ENCODE data around the gene P3H2.
"Not testable (repeated sequence)": the region's sequence is repeated elsewhere in the genome, so short reads cannot be mapped to it uniquely, and the experiment has no call there.

Gene P3H2

DNA sequence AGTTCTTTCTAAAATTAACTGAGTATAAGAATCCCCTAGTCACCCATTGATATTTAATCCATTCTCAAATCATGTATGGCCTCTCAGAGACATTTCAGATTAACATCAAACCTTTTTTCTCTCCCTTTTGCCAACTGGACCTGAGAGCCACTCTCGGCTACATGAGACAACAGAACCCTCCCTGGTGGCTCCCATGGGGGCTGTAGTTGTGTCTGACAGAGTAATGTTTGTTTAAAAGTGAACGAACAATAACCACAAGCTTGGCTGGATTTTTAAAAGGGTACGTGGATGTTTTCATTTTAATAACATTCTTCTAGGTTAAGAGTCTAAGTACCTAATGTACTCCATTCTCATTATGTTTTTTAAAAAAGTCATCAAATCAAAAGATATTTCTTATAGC is 37.1 kb downstream of the P3H2 start:
- no peak for DNase-seq (ENCODE audit: low spot score)

DNA sequence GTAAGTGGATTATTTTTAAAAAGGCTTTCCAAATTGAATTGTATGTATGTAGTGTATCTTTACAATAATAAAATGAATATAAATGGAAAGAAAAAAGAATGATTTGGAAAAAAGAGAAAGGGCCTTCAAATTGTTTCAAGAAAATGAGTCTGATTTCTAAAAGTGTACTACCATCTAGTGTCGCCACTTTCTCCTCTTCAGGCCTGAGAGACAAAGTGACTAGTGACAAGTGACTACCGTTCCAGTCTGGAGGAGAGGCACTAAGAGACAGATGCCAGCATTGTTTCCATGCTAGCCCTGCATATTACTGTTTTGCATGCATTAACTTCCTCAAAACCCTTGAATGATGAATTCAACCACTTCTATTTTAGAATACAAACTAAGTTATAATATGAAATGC is 39.3 kb downstream of the P3H2 start:
- no peak for DNase-seq (ENCODE audit: low spot score)

DNA sequence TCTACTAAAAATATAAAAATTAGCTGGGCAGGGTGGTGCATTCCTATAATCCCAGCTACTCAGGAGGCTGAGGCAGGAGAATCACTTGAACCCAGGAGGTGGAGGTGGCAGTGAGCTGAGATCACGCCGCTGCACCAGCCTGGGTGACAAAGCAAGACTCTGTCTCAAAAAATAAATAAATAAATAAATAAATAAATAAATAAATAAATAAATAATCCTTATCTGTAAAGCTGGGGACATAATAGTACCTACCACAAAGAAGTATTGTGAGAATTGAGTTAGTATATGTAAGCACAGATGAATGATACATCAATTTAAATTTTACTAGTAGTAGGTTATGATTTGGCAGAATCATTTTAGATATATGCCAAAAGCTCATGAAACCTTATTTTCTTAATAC is 41.5 kb downstream of the P3H2 start:
- DNase-seq (ENCODE audit: low spot score): not testable (repeated sequence)

DNA sequence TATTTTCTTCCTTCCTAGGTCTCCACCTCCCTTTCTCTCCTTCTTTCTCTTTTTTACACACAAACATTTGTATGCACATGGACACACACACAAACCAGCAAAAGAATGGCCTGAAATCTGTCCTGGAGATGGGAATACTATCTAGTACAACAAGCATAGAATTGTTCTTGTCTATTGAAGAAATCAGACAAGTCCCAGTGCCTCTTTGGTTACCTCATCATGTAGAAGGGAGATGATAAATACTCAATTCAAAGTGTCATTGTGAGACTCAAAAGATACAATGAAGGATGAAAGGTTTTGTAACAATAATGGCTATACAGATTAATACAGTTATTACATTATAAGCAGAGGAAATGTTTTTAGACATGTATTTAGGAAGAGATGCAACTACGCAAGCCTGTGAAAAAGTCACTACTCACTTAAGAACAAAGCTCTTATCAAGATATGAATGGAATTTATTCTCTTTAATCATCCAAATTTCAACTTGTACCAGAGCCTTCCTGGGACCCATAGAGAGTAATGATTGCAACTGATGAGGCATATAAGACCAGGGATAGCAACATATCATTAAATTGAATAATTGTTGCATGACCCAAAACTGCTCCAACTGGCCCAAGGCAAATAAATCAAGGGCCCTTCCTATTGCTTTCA is 43.2 kb downstream of the P3H2 start:
- DNase-seq (ENCODE audit: low spot score): no peak

DNA sequence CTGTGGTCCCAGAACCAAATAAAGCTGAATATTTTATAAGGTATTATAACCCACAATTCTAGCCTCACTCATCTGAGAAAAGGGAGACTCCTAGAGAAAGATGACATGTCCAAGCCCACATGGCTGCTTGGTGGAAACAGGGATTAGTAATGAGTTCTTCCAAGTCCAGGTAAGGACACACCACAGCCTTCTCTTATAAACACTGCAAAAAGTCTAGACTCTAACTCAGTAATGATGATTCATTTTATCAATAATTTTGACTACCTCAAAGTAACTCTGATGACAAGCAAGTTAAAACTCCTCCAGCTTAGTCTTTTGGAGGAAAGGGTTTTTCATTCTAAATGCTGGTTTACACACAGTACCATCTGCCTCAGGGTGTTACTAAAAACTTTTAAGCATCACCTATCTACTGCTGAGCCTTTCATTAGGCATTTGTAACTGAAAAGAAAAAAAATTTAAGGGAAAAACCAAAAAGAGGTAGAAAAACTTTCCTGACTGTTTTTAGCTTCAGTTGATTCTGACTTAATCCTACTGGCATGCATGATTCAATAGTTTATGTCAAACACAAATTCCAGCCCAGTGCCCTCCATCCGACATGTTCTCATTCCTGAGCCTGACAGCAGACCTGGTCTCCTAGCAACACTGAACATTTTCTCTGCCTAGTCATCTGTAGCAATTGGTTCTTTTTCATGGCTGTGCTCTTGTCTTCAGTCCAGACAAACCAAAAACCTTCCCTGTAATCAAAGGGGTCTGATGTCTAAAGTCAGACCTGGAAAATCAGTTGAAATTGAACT is 43.9 kb downstream of the P3H2 start:
- no peak for DNase-seq (ENCODE audit: low spot score)

DNA sequence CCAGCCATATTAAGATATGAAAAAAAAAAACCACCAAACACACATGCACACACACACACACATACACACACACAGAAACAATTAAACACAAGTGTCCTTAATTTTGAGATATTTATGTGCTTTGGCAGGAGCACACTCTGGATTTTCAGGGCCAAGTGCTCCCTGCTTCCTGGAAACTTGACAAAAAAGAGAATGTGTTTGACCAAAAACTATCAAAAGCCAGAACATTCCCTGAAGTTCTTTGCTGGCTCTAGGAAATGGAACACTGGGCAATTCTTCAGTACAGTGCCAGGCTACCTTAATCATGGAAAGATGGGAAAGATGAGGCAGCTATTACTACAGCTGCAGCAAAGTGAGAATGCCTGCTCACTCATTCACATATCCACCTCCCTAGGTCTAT is 44.6 kb downstream of the P3H2 start:
- no peak for DNase-seq (ENCODE audit: low spot score)

DNA sequence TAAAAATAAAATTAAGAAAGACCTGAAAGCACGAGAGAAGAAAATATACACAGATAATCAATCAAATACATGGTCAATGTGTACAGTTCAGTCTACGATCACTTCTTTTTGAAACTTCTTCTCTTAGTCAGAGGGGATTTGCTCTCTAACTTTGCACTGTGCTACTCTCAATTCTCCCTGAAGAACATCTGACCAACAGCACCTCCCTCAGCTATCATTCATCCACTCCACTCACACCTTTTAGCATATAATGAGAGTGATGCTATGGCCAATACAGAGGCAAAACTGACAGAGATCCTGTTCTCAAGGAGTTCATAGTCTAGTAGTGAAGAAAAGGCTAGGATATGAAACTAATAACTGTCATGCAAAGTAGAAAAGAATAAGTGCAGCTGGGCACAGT is 45.9 kb downstream of the P3H2 start:
- DNase-seq (ENCODE audit: low spot score): no peak

DNA sequence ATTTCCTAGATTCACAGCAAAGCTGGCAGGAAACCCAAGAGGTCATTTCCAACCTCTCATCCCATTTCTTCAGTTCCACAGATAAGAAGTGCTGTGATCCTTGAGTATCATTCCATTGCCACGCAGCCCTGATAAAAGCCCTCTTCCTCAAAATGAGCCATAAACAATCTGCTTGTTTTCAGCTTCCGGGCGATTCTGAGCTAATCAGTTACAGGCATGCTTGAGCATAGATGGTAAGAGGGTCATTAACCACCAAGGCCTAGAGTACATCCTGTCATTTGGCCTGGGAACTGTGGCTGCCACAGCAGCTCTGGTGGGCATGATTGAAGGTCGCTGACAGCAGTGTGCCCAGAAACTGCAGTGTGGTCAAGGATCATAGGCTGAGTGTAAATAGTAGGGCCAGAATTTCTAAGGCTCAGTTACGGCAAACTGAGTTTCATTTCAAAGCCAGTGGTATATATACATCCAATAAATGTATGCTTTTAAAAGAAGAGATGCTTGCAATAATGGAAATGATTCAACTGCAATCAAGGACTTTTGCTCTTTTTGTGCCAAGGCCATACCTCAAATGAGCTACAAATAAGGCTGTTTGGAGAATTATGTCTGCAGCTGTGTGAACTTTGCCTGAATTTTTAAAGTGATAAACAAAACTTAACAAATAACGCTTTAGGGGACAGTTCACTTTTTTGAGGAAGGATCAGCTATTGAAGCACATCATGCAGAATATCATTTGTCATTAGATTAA is 47.3 kb downstream of the P3H2 start:
- no peak for DNase-seq (ENCODE audit: low spot score)

DNA sequence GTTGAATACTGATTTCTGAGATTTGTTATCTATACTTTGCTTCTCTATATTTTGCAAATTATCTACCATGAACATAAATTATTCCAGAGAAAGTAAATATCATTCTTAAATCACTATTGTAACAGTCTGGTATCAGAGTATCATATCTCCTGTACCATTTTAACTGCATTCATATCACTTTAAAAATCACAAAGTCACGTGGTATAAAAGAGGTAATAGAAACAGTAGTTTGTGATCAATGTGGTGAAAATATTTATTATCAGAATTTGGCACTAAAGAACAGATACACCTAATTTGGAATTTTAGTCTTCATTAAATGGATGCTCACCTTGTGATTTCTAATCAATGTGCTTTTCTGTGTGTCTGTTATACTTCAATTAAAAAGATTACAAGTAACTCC is 47.8 kb downstream of the P3H2 start:
- no peak for DNase-seq (ENCODE audit: low spot score)

DNA sequence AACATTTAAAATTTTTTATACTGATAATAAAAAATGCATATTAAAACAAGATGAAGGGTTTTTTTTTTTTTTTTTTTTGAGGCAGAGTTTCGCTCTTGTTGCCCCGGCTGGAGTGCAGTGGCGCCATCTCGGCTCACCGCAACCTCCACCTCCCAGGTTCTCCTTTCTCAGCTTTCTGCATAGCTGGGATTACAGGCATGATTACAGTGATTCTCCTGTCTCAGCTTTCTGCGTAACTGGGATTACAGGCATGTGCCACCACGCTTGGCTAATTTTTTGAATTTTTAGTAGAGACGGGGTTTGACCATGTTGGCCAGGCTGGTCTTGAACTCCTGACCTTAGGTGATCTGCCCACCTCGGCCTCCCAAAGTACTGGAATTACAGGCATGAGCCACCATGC is 48.8 kb downstream of the P3H2 start:
- DNase-seq (ENCODE audit: low spot score): not testable (repeated sequence)

DNA sequence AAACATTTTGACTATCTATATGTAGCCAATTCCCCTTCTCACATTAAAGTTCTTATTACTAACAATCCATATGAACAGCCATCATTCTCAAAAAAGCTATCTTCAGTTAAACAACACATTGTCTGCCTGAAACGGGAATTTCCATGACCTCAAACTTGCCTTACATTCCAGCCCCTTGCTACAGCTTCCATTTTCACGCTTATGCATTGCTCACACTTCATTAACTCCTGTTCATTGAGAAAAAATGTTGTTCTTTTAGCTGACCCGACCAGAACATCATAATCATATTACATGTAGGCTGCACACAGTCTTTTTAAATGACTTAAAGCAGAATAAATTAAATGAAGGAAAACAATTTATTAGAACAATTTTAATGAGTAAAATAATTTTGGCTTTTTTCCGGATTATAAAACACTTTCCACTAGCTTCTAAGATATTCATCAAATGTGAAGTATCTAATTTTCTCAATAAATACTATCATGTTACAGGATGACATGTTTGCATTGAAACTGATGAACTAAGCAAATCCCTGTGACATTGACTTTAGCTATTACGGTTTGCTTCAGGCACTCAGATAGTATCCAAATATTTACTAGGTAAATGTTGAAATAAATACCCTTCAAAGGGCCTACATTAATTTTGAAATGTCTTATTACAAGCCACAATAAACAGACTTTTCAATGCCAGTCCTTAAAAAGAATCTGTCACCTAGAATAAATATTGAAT is 49.9 kb downstream of the P3H2 start:
- no peak for DNase-seq (ENCODE audit: low spot score)

DNA sequence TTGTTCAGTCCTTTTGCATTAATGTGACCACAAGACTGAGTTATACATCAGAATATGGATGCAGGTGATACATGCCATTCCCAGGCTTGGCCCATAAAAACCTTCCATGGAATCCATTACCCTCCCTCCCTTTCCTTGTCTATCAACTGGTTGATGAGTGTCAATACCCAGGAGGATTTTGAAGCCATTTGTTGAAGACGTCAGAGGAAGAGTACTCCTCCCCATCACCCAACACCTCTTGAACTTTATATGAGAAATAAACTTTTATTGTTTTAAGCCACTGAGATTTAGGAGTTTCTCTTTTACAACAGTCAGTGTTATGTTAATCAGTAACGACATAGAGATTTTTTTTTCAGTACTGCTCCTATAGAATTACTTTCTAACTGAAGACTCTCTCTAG is 55.5 kb downstream of the P3H2 start:
- DNase-seq (ENCODE audit: low spot score): no peak

DNA sequence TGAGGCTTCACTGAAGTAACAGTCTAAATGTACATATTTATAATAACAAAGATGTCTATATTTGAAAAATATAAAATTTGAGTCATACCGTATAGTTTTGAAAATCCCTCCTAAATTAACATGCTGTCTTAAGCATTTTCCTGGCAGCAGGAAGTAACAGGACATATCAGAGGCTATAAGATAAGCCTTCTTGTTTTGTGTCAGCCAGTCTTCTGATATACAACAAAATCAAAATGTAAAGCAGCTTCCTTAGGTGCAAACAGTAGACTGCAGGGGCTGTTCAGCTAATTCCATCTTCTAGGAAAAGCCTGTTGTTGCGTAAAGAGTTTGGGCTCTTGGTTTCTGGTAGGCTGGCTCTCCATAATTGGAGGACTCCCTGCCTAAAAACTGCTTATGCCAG is 56.0 kb downstream of the P3H2 start:
- no peak for DNase-seq (ENCODE audit: low spot score)

DNA sequence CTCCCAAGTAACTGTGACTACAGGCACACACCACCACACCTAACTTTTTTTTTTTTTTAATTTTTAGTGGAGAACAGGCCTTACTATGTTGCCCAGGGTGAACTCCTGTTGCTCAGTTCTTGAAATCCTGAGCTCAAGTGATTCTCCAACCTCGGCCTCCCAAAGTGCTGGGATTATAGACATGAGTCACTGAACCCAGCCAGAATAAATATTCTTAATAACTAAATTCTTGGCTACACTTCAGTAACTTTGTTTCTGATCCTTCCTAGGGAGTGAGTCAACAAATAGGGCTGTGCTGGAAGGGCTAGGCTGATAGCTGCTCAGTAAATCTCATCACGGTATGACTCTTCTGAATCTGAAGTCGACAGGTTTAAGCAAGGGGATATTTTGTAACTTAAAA is 56.6 kb downstream of the P3H2 start:
- no peak for DNase-seq (ENCODE audit: low spot score)

DNA sequence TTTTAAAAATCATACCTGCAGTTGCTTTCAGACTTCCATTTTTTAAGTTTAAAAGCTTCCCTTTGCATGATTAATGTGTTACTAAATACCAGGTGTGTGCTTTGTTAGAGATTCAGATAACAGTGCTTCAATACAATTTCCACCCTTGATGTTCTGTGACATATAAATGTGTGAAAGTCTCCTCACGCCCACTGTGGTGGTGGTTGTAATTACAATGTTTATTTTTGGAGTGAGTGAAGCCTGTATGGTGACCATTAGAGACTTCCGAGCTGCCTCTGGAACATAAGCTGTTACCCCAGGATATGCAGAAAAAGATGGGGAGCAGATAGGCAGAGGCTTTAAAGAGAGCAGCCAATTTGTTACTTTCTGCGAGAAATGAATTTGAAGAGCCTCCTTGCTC is 57.2 kb downstream of the P3H2 start:
- DNase-seq (ENCODE audit: low spot score): no peak

DNA sequence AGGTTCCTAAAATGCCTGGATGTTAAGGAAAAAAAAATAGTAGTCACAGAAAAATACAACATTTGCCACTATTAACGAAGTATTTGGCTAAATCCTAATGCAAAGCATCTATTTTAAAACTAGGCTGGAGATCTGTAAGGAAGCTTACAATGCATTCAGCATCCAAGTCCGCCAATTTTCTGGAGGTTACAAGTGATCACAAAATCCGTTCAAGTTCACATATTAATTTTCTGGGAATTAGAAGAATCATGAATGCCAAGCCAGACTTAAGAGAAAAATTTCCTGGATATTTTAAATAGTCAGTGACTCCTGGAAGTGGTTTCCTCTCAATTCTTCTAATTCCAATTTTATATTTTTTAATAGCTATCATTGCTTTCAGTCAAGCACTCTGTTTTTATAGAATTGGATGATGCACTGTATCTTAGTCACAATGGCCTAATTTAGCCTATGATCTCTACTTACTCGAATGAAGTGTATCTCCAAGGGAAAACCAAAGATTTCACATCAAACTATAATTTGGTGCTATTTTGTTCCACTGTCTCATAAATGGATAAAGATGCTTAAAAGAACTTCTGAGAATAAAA is 60.4 kb downstream of the P3H2 start:
- no peak for DNase-seq (ENCODE audit: low spot score)

DNA sequence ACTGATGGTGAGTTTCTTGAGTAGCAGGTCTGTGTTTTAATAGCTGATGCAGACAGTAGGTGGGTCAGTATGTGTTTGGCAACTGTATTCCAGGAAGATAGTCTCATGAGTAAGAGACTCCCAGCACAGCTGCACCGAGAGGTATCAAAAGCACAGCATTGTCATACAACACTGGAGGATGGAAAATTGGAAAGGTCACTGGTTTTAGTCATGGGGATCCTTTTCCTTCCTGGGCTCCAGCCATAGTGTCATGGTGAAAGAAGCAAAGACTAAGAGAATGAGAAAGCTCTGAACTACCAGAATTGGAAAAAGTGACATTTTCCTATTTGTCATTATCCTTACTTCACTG is 61.5 kb downstream of the P3H2 start:
- no peak for DNase-seq (ENCODE audit: low spot score)

DNA sequence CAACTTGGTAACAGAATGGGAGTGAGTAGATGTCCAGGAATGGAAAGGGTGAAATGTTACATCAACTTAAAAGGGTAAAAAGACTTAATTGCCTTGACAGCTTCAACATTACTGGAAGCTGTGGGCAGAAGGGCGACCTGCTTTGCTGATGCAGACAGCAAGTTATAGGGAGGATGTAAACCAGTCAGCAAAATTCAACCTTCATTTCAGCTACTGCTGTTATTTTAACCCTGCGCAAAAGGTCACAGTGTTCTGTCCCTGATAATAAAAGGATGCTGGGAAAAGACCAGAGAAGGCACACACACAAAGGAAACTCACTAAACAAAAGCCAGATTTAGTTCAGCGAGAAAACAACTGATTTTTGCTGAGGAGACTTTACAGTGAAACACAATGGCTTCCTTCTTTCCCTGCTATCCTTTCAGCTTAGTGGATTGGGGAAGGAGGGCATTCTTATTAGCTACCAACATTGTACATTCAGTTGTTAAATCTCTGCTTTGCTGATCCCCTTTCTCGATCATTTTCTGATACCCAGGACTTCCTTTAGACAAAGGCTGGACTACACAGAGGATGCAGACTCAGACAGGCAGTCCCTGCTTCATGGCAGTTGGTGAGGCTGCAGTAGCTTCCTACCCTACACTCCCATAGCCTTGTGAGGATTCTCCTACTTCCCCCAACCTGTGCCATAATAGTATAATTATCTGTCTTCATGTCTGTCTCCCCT is 62.0 kb downstream of the P3H2 start:
- no peak for DNase-seq (ENCODE audit: low spot score)

DNA sequence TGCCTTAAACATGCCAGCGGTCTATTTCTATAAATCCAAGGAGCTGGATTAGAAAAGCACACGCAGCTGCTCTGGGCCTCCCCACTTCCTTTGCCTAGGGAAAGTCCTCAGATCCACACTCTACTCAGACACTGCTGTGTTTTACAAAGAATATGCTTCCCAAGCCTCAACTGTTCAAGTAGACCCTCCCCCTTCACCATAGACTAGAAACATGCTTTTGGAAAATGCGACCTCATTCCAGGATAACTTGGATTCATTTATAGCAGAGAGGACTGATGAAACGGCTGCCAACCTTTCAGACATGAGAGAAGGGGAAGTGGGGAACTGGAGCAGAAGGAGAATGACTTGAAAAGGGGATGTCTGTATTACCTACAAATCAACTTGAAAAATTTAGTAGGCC is 64.0 kb downstream of the P3H2 start:
- no peak for DNase-seq (ENCODE audit: low spot score)

DNA sequence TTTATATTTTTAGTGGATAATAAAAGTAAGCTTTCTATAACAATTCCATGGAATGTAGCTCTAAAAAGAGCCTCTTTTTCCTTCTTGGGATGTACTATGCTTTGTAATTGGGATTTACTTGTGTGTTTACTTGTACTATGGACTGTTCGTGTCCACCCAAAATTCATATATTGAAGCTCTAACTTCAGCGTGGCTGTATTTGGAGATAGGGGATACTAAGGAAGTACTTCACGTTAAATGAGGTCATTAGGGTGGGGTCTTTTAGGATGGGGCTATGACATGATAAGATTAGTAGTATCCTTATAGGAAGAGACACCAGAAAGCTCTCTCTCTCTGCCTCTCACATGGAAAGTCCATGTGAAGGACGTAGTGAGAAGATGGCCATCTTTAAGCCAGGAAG is 64.9 kb downstream of the P3H2 start:
- DNase-seq (ENCODE audit: low spot score): no peak

DNA sequence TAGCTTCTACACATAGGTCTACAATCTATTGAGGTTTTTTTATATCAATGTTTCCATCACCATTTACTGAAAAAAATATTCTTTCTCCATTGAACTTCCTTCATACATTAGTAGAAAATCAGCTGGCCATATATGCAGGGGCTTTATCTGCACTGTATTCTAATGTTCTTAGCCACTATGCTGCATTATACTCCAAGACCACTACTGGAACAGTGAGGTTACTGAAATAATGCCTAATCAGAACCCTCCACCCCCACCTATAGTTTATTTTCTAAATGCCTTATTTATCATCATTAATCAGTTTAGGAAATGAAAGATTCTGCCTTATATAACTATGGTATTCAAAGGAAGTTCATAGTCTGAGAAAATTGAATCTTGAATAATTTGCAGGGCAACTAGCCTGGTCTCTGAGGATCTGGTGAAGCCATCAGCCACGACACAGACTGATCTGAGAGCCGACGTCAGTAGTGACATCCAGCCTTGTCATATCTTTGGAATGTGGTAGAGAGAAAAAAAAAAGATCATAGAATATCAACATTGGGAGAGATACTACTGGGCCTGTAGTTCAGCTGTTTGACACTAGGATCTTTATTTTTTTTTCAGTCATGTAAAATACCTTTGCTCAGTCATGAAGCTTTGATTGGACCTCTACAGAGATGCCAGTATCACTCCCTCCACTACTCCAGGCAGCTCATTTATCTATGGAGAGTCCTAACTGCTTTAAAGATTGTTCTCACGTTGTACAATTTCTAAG is 66.6 kb downstream of the P3H2 start:
- DNase-seq (ENCODE audit: low spot score): no peak

Measured in left forelimb (tissue), 1 donor.